GM18951 (cell line): Measurements from ENCODE around the gene PLA2R1.

Experiments
- POLR2A ChIP-seq: IDR thresholded peaks from 4 replicates; pipeline ENCODE4 v1.6.1; 2011; ENCODE audit warnings: mild to moderate bottlenecking; ENCODE audit not compliant: insufficient read length, insufficient read depth; ENCODE audit errors: extremely low read depth
- in situ Hi-C: fragments of 300-500 bp; cut with MboI; formaldehyde crosslinking; loops from one replicate; pipeline ENCODE4 v1.12.0; 2022; ENCODE audit warnings: low sequenced_read_pairs, mixed read lengths, inconsistent platforms; ENCODE audit not compliant: unreplicated experiment

Gene PLA2R1

DNA sequence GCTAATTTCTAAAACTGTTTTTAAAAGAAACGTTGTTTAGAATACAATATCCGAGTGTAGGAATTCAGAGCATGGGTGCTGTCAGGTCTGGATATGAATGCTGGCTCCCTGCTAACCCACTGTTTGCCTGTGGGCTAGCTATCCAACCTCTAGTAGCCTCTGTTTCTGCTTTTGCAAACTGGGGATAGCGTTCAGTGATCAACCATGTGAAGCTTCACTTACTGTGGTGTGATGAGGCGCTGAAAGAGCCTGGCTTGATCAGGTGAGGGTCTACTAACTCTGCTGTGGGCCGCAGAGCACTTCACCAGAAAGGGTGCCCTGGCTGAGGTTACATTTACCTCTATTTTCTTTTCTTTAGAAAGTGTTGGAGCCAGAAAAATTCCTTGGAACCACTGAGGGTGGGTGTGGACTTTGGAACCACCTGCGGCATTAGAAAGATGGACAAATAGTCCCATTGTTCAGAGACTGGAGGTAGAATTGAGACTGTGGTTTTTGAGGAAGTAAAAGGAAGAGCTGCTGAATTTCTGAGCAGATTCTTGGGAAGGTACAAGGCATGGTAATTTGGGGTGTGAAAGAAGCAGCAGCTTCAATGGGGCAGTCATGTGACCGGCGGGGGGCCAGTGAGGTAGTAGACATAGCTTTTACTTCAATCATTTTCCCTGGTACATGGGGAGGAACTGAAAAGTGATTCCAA, 168.1 kb downstream of the PLA2R1 start:
- in situ Hi-C loops = no loop called here
- no peak for TF ChIP-seq POLR2A

DNA sequence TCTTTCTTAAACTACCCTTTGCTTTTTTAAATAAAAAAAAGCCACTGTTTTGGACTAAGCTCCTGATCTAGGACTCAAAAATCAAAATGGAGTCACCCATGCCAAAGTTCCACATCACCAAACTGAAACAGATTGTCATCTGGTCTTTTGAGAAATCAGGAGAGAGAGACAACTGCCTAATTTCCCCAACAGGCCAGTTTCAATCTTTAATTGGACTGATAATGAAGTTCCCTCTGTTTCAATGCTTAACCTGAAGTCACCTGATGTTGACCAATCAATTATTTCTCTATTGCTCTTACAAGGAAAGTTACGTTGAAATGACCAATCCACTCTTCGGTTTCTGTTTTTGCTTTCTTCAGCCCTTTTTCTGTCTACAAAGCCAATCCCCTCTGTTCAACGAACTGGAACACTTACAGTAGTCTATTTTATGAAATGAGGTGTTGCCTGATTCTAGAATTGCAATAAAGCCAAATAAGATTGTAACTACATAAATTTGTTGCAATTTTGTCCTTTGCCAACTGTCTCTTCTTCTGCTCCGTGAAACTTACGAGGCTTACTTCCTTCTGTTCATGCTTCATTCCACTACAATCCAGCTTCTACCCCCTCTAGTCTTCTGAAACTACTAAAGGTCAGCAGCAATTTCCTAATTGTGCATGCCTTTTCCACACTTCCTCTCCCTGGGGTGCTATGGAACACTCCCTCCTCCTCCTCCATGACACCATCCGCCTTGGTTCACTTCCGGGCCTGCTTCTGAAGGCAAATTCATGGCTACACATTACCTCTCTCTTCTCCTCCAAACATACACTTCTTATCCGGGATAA, 169.2 kb downstream of the PLA2R1 start:
- peak; percentile 36 for TF ChIP-seq POLR2A
- in situ Hi-C loops = no loop called here

DNA sequence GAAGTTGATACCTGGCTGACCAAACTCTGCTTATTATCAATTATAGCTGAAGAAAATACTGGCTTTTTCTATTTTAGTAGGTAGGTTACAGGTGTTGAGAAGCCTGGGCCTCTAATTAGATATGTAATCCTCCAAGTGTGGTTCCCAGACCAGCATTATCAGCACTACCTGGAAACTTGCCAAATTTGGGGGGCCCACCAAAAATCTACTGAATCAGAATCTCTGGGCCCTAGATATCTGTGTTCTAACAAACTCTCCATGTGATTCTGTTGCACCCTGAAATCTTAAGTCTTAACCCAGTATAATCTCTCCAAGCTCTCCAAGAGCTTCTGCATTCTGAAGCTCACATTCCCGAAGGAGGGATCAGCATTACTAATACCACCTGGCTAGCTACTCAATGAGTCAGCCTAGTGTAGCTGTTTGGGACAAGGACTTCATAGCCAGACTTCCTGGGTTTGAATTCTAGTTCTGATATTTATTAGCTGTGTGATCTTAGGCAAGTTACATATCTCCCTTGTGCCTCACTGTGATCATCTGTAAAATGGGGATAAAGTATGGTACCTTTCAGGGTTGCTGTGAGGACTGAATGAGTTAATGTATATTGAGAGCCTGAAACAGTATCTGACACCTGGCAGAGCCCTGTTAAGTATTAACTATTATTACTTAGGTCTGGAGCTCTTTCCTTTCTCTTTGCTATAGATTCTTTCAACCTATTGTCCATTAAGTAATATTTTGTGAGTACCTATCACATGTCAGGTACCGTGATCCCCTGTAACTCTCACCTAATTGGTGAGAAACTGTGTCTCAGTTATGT, 170.3 kb downstream of the PLA2R1 start:
- in situ Hi-C loops = no loop called here
- TF ChIP-seq POLR2A = no peak

DNA sequence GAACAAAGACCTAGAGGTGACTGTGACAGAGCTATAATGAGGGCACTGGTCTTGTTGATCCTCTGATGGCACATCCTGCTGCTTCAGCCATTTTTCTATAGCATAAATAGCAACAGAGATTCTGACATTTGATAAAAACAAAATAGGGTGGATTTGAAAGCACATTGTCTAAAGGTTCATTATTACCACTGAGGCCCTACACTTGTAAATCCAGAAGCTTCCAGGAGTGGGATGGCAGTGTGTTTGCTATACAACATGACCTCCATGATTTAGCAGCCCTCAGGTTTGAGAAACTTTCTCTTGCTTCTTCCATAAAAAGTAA, 171.2 kb downstream of the PLA2R1 start:
- in situ Hi-C loops = no loop called here
- no peak for TF ChIP-seq POLR2A

DNA sequence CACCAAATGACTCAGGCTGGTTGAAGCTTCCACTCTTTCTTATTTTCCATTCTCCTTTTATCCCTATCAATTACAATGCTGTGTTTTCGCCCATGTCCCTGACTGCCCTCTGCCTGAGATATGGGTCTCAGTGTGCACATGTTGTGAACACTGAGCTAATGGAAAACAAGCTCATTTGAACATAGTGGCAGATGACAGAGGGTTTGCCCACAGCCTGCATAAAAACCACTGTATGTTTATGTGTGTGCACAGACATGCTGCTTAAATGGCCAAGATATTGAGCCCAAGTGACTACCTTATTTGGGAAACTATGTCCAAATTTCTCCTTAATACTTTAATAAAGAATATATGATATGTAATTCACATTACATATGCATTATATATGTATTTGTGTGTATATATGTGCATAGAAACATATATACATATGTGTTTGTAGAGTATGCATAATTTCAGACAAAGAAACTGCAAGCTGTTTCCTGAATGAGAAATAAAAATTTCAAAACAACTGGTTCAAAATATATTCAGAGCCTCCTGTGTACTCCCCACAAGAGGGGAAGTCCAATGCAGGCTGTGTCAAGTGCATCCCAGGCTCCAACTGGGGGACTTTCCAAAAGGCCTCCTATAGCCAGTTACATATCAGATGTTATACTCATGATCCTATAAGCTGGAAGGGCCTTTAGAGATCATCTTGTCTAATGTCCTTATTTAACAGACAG, 171.7 kb downstream of the PLA2R1 start:
- TF ChIP-seq POLR2A = no peak
- in situ Hi-C loops = no loop called here

- in situ Hi-C loops = no loop called here
- TF ChIP-seq POLR2A = no peak
Observed at GRCh38 chr2:159882130-159882745, 180.2 kb downstream of the PLA2R1 start.
